ENCODE measurements around the gene RALY. TPM values are rescaled to one million over a fixed set of nuclear protein-coding genes. Genes with fewer than 3 reads are reported as not detected.

Gene RALY
- 116 and 117 TPM in 2 replicates for total RNA-seq

- H3K27me3 Mint-ChIP-seq, result no peaks in the 10 kb centered on the region
- no peaks in the 10 kb centered on the region for H3K9me3 Mint-ChIP-seq
- peaks cover 21% of the 10 kb centered on the region for H3K36me3 Mint-ChIP-seq (ENCODE audit: low read depth)
- intact Hi-C loops (cut with micrococcal nuclease), result loop anchor here (1.0 to 10.0 kb wide), 14 partner anchors 29 to 1639 kb away; partner anchors contain the start of genes ACTL10, AHCY, ASXL1 and CBFA2T2
- ATAC-seq (ENCODE audit: low read depth), result peak; percentile 79
- peak within 1 kb of the TSS; percentile 95 for H3K4me3 Mint-ChIP-seq
- peak; percentile 92 for DNase-seq
- ChIA-PET CTCF (interaction anchor here (0.7 to 1.4 kb wide), 3 partner anchors 79 to 211 kb away, joined by 3 read pairs; no protein-coding TSS in a partner anchor), POLR2A (interaction anchor here (0.6 to 2.4 kb wide), 32 partner anchors 13 to 1749 kb away, joined by 3 to 33 read pairs (median 5); partner anchors contain the start of genes ACTL10, C20orf144, CBFA2T2 and CHMP4B)
- peak within 1 kb of the TSS; percentile 98 for H3K27ac Mint-ChIP-seq
- peaks cover 67% of the 10 kb centered on the region for H3K4me1 Mint-ChIP-seq
- no peak for TF ChIP-seq CTCF (IDR thresholded peaks at IDR 0.05)
Observed at GRCh38 chr20:33993576-33994221, at the start of gene RALY. Gene RALY (plus strand): TSS chr20:33993911. CDS start chr20:34072075, 78,164 bp downstream.

DNA sequence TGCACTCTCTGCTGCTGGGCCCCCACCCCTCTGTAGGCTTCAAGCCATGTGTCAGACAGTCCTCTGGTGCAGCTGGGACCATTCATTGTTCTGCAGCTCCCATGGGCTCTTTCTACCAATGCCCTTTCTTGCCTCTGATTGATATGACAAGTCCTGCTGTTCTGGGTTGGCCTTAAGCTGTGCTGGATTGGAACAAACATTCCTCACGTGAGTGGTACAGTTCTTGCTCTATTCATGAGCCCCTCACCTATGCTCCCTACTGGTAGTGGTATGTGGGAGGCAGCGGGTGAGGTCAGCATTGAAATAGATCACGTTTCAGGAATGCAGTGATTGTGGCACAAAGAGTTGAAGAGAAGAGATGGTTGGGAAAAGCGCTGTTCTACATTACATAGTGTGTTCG lies 48.8 kb upstream of the RALY start:
- H3K4me3 Mint-ChIP-seq, result no peak overlapping the region
- ATAC-seq (ENCODE audit: low read depth), result no peak
- no peaks in the 10 kb centered on the region for H3K36me3 Mint-ChIP-seq (ENCODE audit: low read depth)

GRCh38 chr20:33945391-33946081 lies 48.2 kb upstream of the RALY start:
- TF ChIP-seq CTCF (IDR thresholded peaks at IDR 0.05), result no peak
- ChIA-PET CTCF (no interaction called here), POLR2A (no interaction called here)
- DNase-seq (no peak), ATAC-seq (ENCODE audit: low read depth) (no peak)
- Mint-ChIP-seq H3K27ac (no peak overlapping the region), H3K36me3 (ENCODE audit: low read depth) (no peaks in the 10 kb centered on the region), H3K4me1 (no peaks in the 10 kb centered on the region), H3K27me3 (peaks cover 2% of the 10 kb centered on the region), H3K9me3 (peaks cover 19% of the 10 kb centered on the region), H3K4me3 (no peak overlapping the region)
- intact Hi-C loops (cut with micrococcal nuclease), result no loop called here

More for the DNA sequence above, 48.8 kb upstream of the RALY start:
- intact Hi-C loops (cut with micrococcal nuclease), result no loop called here
- no peak overlapping the region for H3K27ac Mint-ChIP-seq
- H3K4me1 Mint-ChIP-seq, result no peaks in the 10 kb centered on the region
- peaks cover 2% of the 10 kb centered on the region for H3K27me3 Mint-ChIP-seq
- ChIA-PET CTCF (no interaction called here), POLR2A (no interaction called here)
- TF ChIP-seq CTCF (IDR thresholded peaks at IDR 0.05), result no peak
- DNase-seq, result no peak
- H3K9me3 Mint-ChIP-seq, result peaks cover 19% of the 10 kb centered on the region

GRCh38 chr20:33947709-33948295 lies 45.9 kb upstream of the RALY start:
- Mint-ChIP-seq H3K4me1 (no peaks in the 10 kb centered on the region), H3K27ac (no peak overlapping the region), H3K4me3 (no peak overlapping the region), H3K36me3 (ENCODE audit: low read depth) (peaks cover 1% of the 10 kb centered on the region), H3K9me3 (peaks cover 19% of the 10 kb centered on the region), H3K27me3 (peaks cover 3% of the 10 kb centered on the region)
- DNase-seq (no peak), ATAC-seq (ENCODE audit: low read depth) (no peak)
- intact Hi-C loops (cut with micrococcal nuclease), result no loop called here
- ChIA-PET CTCF (no interaction called here), POLR2A (no interaction called here)
- TF ChIP-seq CTCF (IDR thresholded peaks at IDR 0.05), result no peak

GRCh38 chr20:33948480-33948879 lies 45.2 kb upstream of the RALY start:
- intact Hi-C loops (cut with micrococcal nuclease), result no loop called here
- Mint-ChIP-seq H3K4me1 (no peaks in the 10 kb centered on the region), H3K27ac (no peak overlapping the region), H3K9me3 (peaks cover 19% of the 10 kb centered on the region), H3K4me3 (no peak overlapping the region), H3K27me3 (peaks cover 8% of the 10 kb centered on the region), H3K36me3 (ENCODE audit: low read depth) (peaks cover 1% of the 10 kb centered on the region)
- TF ChIP-seq CTCF (IDR thresholded peaks at IDR 0.05), result no peak
- ATAC-seq (ENCODE audit: low read depth) (no peak), DNase-seq (no peak)
- ChIA-PET CTCF (no interaction called here), POLR2A (no interaction called here)

Data from activated B cell treated with CpG ODN at 0.5 μM for 24 hours (primary cell).